ENCODE data around the gene SCD5.
"Not testable (repeated sequence)": the region's sequence is repeated elsewhere in the genome, so short reads cannot be mapped to it uniquely, and the experiment has no call there.

The SCD5 gene

GRCh38 chr4:82823062-82823461, 24.5 kb upstream of the SCD5 start:
- ChIA-PET POLR2A (no interaction called here), CTCF (interaction anchor here (0.6 to 0.8 kb wide), 2 partner anchors 11 to 22 kb away, joined by 3 read pairs; no protein-coding TSS in a partner anchor)
- no peak for DNase-seq (ENCODE audit: extremely low spot score)
- TF ChIP-seq L3MBTL2 (conservative IDR thresholded peaks at IDR 0.05) (no peak), SUZ12 (IDR thresholded peaks at IDR 0.05) (no peak), BHLHE40 (IDR thresholded peaks at IDR 0.05; ENCODE audit: borderline replicate concordance) (no peak), FOXM1 (IDR thresholded peaks at IDR 0.05; ENCODE audit: borderline replicate concordance) (no peak), FOXK2 (IDR thresholded peaks at IDR 0.05) (no peak), ELF4 (IDR thresholded peaks at IDR 0.05) (no peak), FOXA1 (IDR thresholded peaks at IDR 0.05) (no peak), ZNF384 (IDR thresholded peaks at IDR 0.05) (no peak), PKNOX1 (IDR thresholded peaks at IDR 0.05) (no peak), SP1 (IDR thresholded peaks at IDR 0.05) (no peak), TARDBP (IDR thresholded peaks at IDR 0.05) (no peak), HDGF (IDR thresholded peaks at IDR 0.05; ENCODE audit: borderline replicate concordance) (no peak), ARNT (IDR thresholded peaks at IDR 0.05) (no peak), NFRKB (IDR thresholded peaks at IDR 0.05) (no peak), LEF1 (IDR thresholded peaks at IDR 0.05; ENCODE audit: borderline replicate concordance) (no peak), CTBP1 (IDR thresholded peaks at IDR 0.05; ENCODE audit: borderline replicate concordance) (no peak)

GRCh38 chr4:82820689-82821088, 22.1 kb upstream of the SCD5 start:
- POLR2A ChIA-PET, result no interaction called here
- no peak for DNase-seq (ENCODE audit: extremely low spot score)
- CTCF ChIA-PET, result no interaction called here
- TF ChIP-seq ELF4 (IDR thresholded peaks at IDR 0.05) (no peak), FOXM1 (IDR thresholded peaks at IDR 0.05; ENCODE audit: borderline replicate concordance) (no peak), PKNOX1 (IDR thresholded peaks at IDR 0.05) (no peak), TARDBP (IDR thresholded peaks at IDR 0.05) (no peak), FOXK2 (IDR thresholded peaks at IDR 0.05) (no peak), ZNF384 (IDR thresholded peaks at IDR 0.05) (no peak), SP1 (IDR thresholded peaks at IDR 0.05) (no peak), BHLHE40 (IDR thresholded peaks at IDR 0.05; ENCODE audit: borderline replicate concordance) (no peak), L3MBTL2 (conservative IDR thresholded peaks at IDR 0.05) (no peak), LEF1 (IDR thresholded peaks at IDR 0.05; ENCODE audit: borderline replicate concordance) (no peak), CTBP1 (IDR thresholded peaks at IDR 0.05; ENCODE audit: borderline replicate concordance) (no peak)

GRCh38 chr4:82818664-82819662, 20.4 kb upstream of the SCD5 start:
- ChIA-PET CTCF (no interaction called here), POLR2A (no interaction called here)
- TF ChIP-seq FOXA1 (IDR thresholded peaks at IDR 0.05) (no peak), FOXK2 (IDR thresholded peaks at IDR 0.05) (no peak)

GRCh38 chr4:82816874-82817273, 18.3 kb upstream of the SCD5 start:
- POLR2A ChIA-PET; DNase-seq (ENCODE audit: extremely low spot score): not testable (repeated sequence)
- CTCF ChIA-PET, result interaction anchor here (0.5 kb wide), 1 partner anchor 286 kb away, joined by 3 read pairs; no protein-coding TSS in a partner anchor

More at GRCh38 chr4:82818664-82819662, 20.4 kb upstream of the SCD5 start:
- no peak for DNase-seq (ENCODE audit: extremely low spot score)

- CTCF ChIA-PET, result no interaction called here
- POLR2A ChIA-PET, result no interaction called here
- TF ChIP-seq L3MBTL2 (conservative IDR thresholded peaks at IDR 0.05), result no peak
- TF ChIP-seq NFRKB (IDR thresholded peaks at IDR 0.05), result no peak
- TF ChIP-seq BHLHE40 (IDR thresholded peaks at IDR 0.05; ENCODE audit: borderline replicate concordance), result no peak
- TF ChIP-seq ELF4 (IDR thresholded peaks at IDR 0.05), result no peak
- no peak for TF ChIP-seq SUZ12 (IDR thresholded peaks at IDR 0.05)
- no peak for TF ChIP-seq FOXK2 (IDR thresholded peaks at IDR 0.05)
- TF ChIP-seq LEF1 (IDR thresholded peaks at IDR 0.05; ENCODE audit: borderline replicate concordance), result no peak
- TF ChIP-seq FOXA1 (IDR thresholded peaks at IDR 0.05), result no peak
- no peak for TF ChIP-seq CTBP1 (IDR thresholded peaks at IDR 0.05; ENCODE audit: borderline replicate concordance)
- no peak for TF ChIP-seq FOXM1 (IDR thresholded peaks at IDR 0.05; ENCODE audit: borderline replicate concordance)
- no peak for TF ChIP-seq TARDBP (IDR thresholded peaks at IDR 0.05)
- TF ChIP-seq HDGF (IDR thresholded peaks at IDR 0.05; ENCODE audit: borderline replicate concordance), result no peak
Measured at GRCh38 chr4:82814034-82814433, 15.4 kb upstream of the SCD5 start.

GRCh38 chr4:82811838-82812341, 13.3 kb upstream of the SCD5 start:
- TF ChIP-seq FOXK2 (IDR thresholded peaks at IDR 0.05), result 0 out of 2 replicates have a peak, but pooled peaks have one; percentile 43
- TF ChIP-seq PKNOX1 (IDR thresholded peaks at IDR 0.05), result peak; percentile 78
- TF ChIP-seq CTBP1 (IDR thresholded peaks at IDR 0.05; ENCODE audit: borderline replicate concordance), result no peak
- TF ChIP-seq LEF1 (IDR thresholded peaks at IDR 0.05; ENCODE audit: borderline replicate concordance), result no peak
- ChIA-PET POLR2A (no interaction called here), CTCF (interaction anchor here (0.6 kb wide), 1 partner anchor 68 kb away, joined by 4 read pairs; no protein-coding TSS in a partner anchor)
- peak; percentile 61 for DNase-seq (ENCODE audit: extremely low spot score)

More at GRCh38 chr4:82814034-82814433, 15.4 kb upstream of the SCD5 start:
- DNase-seq (ENCODE audit: extremely low spot score), result no peak
